Measurements from ENCODE around the gene CCDC74A. TPM values are rescaled to one million over a fixed set of nuclear protein-coding genes. Genes with fewer than 3 reads are reported as not detected.

The CCDC74A gene
- total RNA-seq, 1 donor from 2014 or later: 16.0 TPM

DNA sequence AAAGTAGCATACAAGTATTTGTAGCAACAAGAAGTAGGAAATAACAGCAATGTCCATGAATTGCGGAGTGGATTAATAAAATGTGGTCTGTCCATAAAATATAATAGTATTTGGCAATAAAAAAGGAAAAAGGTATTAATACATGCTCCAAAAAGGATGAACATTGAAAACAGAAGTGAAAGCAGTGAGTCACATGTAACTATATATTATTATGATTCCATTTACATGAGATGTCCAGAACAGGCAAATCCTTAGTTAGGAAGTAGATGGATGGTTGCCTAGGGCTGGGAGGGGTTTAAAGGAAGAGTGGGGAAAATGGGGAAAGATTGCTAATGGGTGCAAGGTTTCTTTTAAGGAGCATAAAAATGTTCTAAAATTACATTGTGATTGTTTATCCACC lies 44.5 kb downstream of the CCDC74A start:
- no peaks in the 10 kb centered on the region for H3K36me3 Mint-ChIP-seq (ENCODE audit: low read depth, unreplicated experiment)
- TF ChIP-seq, protein P1, sequence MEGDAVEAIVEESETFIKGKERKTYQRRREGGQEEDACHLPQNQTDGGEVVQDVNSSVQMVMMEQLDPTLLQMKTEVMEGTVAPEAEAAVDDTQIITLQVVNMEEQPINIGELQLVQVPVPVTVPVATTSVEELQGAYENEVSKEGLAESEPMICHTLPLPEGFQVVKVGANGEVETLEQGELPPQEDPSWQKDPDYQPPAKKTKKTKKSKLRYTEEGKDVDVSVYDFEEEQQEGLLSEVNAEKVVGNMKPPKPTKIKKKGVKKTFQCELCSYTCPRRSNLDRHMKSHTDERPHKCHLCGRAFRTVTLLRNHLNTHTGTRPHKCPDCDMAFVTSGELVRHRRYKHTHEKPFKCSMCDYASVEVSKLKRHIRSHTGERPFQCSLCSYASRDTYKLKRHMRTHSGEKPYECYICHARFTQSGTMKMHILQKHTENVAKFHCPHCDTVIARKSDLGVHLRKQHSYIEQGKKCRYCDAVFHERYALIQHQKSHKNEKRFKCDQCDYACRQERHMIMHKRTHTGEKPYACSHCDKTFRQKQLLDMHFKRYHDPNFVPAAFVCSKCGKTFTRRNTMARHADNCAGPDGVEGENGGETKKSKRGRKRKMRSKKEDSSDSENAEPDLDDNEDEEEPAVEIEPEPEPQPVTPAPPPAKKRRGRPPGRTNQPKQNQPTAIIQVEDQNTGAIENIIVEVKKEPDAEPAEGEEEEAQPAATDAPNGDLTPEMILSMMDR (IDR thresholded peaks at IDR 0.05; ENCODE audit: unreplicated experiment): no peak
- H3K4me3 Mint-ChIP-seq (ENCODE audit: unreplicated experiment): no peak overlapping the region
- no peak for DNase-seq (ENCODE audit: low spot score)
- no peaks in the 10 kb centered on the region for H3K9me3 Mint-ChIP-seq (ENCODE audit: unreplicated experiment)
- no peaks in the 10 kb centered on the region for H3K4me1 Mint-ChIP-seq (ENCODE audit: unreplicated experiment)
- no peak overlapping the region for H3K27ac Mint-ChIP-seq (ENCODE audit: unreplicated experiment)
- peaks cover 2% of the 10 kb centered on the region for H3K27me3 Mint-ChIP-seq (ENCODE audit: unreplicated experiment)

DNA sequence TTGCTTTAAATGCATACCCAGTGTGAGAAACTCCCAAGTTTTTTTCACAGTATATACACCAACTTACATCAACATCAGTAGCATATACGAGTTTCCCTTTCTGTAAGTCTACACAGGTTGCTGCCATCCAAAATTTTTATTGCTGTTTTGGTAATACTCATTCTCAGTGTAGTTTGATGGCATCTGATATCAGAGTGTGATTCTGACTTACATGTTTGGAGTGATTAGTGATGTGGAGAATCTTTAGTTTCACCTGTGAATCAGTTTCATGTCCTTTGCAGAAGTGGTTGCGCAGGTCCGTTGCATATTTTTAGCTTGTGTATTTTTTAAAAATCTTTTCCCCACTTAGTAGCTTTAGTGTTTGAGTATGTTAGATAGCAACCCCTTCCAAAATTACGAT lies 50.1 kb downstream of the CCDC74A start:
- no peaks in the 10 kb centered on the region for H3K9me3 Mint-ChIP-seq (ENCODE audit: unreplicated experiment)
- no peak for DNase-seq (ENCODE audit: low spot score)
- peaks cover 2% of the 10 kb centered on the region for H3K27me3 Mint-ChIP-seq (ENCODE audit: unreplicated experiment)
- no peaks in the 10 kb centered on the region for H3K36me3 Mint-ChIP-seq (ENCODE audit: low read depth, unreplicated experiment)
- no peak overlapping the region for H3K4me3 Mint-ChIP-seq (ENCODE audit: unreplicated experiment)
- no peak overlapping the region for H3K27ac Mint-ChIP-seq (ENCODE audit: unreplicated experiment)
- TF ChIP-seq, protein P1 (IDR thresholded peaks at IDR 0.05; ENCODE audit: unreplicated experiment): no peak
- peaks cover 4% of the 10 kb centered on the region for H3K4me1 Mint-ChIP-seq (ENCODE audit: unreplicated experiment)

DNA sequence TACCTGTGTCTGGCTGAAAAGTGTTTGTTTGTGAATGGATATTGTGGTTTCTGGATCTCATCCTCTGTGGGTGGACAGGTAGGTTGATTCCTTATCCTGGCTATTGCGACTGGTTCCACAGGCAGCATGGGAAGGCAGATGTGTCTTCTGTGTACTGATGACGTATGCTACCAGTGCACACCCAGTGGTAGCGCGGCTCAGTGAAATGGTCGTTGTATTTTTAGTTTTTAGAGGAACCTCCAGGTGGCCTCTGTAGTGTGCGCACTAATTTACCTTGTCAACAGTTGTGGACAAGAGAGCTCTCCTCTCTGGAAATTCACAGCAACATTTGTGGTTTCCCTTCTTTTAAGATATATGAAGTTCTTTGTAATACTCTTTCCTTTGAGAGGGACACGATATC lies 52.5 kb downstream of the CCDC74A start:
- H3K4me1 Mint-ChIP-seq (ENCODE audit: unreplicated experiment): peaks cover 4% of the 10 kb centered on the region
- no peak overlapping the region for H3K4me3 Mint-ChIP-seq (ENCODE audit: unreplicated experiment)
- H3K9me3 Mint-ChIP-seq (ENCODE audit: unreplicated experiment): no peaks in the 10 kb centered on the region
- no peaks in the 10 kb centered on the region for H3K36me3 Mint-ChIP-seq (ENCODE audit: low read depth, unreplicated experiment)
- TF ChIP-seq, protein P1 (IDR thresholded peaks at IDR 0.05; ENCODE audit: unreplicated experiment): no peak
- no peak overlapping the region for H3K27ac Mint-ChIP-seq (ENCODE audit: unreplicated experiment)
- no peak for DNase-seq (ENCODE audit: low spot score)
- H3K27me3 Mint-ChIP-seq (ENCODE audit: unreplicated experiment): peaks cover 2% of the 10 kb centered on the region

Small RNA genes lying within 50 kb of the gene (microRNA-seq; reads per million reads assigned to microRNA genes)
- 0.56 reads per million for gene MIR4784 (ENCODE audit: unreplicated experiment)

Other genes with a start within 250 kb of the CCDC74A start
- 0.59 TPM for gene RAB6D, start 163.7 kb upstream of the CCDC74A start, total RNA-seq (ENCODE audit: unreplicated experiment)
- not detected for gene TUBA3D, start 51.8 kb upstream of the CCDC74A start, total RNA-seq (ENCODE audit: unreplicated experiment)
- 148 TPM for gene MZT2A, start 35.5 kb upstream of the CCDC74A start, total RNA-seq (ENCODE audit: unreplicated experiment)

Measured in endothelial cell (in vitro differentiated cells).